ENCODE results near the gene POU4F1.

DNA sequence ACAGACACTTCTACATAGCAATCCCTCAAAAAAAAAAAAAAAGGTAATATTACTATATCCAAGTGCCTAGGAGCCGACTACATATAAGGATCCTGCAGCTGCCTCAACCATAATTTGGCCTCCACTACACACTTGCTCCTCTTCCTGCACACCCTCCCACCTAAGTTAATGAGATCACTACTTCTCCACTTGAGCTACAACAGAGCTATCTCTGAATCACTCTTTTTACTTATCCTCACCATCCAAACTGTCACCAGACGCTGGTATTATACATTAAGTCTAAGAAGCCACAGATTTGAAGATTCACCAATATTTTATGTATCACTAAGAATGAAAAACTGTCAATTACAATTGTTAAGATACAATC lies 47.3 kb upstream of the POU4F1 start:
- no peak for TF ChIP-seq POLR2A (IDR thresholded peaks at IDR 0.05; ENCODE audit: low read depth, low read length)
- TF ChIP-seq, protein P1, sequence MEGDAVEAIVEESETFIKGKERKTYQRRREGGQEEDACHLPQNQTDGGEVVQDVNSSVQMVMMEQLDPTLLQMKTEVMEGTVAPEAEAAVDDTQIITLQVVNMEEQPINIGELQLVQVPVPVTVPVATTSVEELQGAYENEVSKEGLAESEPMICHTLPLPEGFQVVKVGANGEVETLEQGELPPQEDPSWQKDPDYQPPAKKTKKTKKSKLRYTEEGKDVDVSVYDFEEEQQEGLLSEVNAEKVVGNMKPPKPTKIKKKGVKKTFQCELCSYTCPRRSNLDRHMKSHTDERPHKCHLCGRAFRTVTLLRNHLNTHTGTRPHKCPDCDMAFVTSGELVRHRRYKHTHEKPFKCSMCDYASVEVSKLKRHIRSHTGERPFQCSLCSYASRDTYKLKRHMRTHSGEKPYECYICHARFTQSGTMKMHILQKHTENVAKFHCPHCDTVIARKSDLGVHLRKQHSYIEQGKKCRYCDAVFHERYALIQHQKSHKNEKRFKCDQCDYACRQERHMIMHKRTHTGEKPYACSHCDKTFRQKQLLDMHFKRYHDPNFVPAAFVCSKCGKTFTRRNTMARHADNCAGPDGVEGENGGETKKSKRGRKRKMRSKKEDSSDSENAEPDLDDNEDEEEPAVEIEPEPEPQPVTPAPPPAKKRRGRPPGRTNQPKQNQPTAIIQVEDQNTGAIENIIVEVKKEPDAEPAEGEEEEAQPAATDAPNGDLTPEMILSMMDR (IDR thresholded peaks at IDR 0.05; ENCODE audit: extremely low read depth in 1 of 2, insufficient read depth in 1 of 2, low read depth in 1 of 2, low read length in 2 of 2) = no peak
- TF ChIP-seq, protein P2, sequence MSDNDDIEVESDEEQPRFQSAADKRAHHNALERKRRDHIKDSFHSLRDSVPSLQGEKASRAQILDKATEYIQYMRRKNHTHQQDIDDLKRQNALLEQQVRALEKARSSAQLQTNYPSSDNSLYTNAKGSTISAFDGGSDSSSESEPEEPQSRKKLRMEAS (IDR thresholded peaks at IDR 0.05; ENCODE audit: insufficient read depth, insufficient read length) = no peak
- TF ChIP-seq EZH2 (IDR thresholded peaks at IDR 0.05; ENCODE audit: borderline replicate concordance, low read depth, low read length, severe bottlenecking) = no peak
- no peak for TF ChIP-seq POLR2AphosphoS5 (IDR thresholded peaks at IDR 0.05; ENCODE audit: insufficient read depth, low read depth, low read length)
- TF ChIP-seq FOS (IDR thresholded peaks at IDR 0.05; ENCODE audit: borderline replicate concordance, insufficient read depth, low read length) = no peak
- TF ChIP-seq GATA2 (IDR thresholded peaks at IDR 0.05; ENCODE audit: insufficient read depth, insufficient read length, low read depth, low read length) = no peak
